Measurements from ENCODE around the gene EFNA2.

Gene EFNA2

GRCh38 chr19:1260749-1261537 is 24.7 kb upstream of the EFNA2 start:
- DNase-seq (ENCODE audit: low read depth in 2 of 2) = peak; percentile 94

DNA sequence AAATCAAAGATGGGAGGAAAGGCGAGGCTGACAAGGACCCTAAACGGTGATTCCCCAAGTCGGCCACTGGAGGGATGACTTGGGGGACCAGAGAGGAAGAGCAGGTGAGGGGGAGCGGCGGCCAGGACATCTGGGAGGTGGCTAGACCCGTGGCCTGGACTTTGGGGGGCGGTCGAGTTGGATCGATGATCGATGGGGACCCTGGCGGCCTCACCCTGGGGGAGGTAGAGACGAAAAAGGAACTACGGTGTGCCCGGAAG is 24.2 kb upstream of the EFNA2 start:
- no peak for DNase-seq (ENCODE audit: low read depth in 2 of 2)

GRCh38 chr19:1261798-1262622 is 23.7 kb upstream of the EFNA2 start:
- no peak for DNase-seq (ENCODE audit: low read depth in 2 of 2)

- DNase-seq (ENCODE audit: low read depth in 2 of 2) = no peak
Measured at GRCh38 chr19:1262623-1263123, 23.0 kb upstream of the EFNA2 start.

DNA sequence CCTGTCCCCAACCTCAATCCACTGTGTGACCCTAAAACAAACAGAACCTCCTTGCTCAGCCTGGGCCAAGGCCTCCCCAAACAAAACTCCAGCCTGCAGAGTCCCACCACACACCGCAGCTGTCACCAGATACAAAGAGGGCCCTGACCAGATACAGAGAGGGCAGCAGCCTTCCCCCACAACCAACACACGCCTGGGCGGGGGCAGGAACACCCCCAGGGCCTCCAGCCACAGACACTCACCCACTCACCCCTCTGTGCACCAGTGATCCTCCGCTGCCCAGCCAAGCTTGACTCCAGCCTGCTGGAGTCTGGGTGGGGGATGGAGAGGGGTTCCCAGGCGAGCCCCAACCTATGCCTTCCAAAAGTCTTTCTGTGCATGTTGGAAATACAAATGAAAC is 22.5 kb upstream of the EFNA2 start:
- DNase-seq (ENCODE audit: low read depth in 2 of 2) = no peak

DNA sequence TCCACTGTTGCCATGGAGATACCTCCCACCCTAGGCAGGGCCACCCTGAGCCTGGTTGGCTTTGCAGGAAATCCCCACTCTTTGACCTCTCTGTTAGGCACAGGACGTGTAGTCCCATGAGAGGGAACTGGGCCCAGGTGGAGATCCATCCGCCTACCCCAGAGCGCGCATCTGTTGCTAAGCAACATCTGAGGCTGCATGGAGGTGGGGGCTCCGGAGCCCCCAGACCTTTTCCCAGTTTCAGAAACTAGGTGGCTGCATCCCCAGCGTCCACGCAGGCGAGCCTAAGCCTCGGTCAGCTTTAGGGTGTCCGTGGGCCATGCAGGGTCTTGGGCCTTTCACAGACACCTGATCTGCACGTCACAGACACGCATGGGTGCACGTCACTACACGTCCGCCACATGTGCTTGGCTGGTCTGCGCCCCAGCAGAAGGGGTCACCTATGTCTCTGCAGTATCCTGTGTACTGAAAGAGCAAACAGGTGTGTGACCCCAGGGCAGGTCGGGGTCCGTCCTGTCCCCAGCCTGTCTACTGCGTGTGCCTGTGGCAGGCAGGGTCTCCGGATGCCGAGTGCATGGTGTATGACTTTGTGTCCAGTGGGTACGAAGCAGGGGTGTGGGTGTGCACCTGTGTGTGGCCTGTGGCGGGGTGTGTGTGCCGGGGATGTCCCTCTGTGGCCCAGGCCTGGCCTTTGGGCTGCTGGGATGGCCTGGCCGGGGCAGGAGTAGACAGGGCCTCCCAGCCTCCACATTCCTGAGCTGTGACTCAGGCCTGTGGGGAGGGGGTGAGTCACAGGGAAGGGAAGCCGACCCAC is 20.7 kb upstream of the EFNA2 start:
- DNase-seq (ENCODE audit: low read depth in 2 of 2) = no peak

- no peak for DNase-seq (ENCODE audit: low read depth in 2 of 2)
Measured at GRCh38 chr19:1265615-1266128, 20.0 kb upstream of the EFNA2 start.

DNA sequence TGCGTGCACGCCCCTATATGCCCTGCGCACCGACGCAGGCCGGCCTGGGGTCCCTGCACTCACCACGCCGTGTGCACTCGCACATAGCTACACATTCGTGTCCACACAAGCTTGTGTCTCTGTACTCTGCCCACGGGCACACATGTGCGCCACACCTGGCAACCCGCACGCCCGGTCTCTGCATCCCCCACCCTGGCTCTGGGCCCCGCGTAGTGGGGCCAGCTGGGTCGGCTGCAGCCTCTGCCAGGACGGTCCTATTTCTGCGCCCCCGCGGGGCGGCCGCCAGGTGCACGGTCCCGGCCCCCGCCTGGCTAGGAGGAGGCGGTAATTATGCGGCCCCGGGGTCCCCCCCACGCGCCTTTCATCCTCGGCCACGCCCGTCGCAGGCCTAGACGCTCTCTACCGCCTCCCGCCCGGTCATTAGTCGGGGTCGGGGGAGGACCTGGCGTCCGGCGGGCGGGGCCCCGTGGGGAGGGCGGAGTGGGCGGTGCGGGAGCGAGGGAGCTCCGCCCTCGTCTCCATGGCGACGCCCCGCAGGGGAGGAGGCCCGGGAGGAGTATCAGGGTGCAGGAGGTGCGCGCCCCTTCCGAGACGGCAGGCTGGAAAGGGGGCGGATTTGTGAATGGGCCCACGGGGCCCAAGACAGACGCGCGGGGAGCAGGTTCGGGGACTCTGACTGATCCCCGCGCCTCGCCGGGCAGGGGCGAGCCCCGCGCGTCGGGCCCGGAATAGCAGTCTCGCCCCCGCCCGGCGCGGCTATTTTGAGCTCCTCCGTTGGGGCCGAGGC is 19.4 kb upstream of the EFNA2 start:
- DNase-seq (ENCODE audit: low read depth in 2 of 2) = peak; percentile 80

GRCh38 chr19:1266916-1267476 is 18.7 kb upstream of the EFNA2 start:
- peak in 1 of 2 donors; percentile 55 for DNase-seq (ENCODE audit: low read depth in 2 of 2)

GRCh38 chr19:1267477-1268225 is 18.0 kb upstream of the EFNA2 start:
- no peak for DNase-seq (ENCODE audit: low read depth in 2 of 2)

DNA sequence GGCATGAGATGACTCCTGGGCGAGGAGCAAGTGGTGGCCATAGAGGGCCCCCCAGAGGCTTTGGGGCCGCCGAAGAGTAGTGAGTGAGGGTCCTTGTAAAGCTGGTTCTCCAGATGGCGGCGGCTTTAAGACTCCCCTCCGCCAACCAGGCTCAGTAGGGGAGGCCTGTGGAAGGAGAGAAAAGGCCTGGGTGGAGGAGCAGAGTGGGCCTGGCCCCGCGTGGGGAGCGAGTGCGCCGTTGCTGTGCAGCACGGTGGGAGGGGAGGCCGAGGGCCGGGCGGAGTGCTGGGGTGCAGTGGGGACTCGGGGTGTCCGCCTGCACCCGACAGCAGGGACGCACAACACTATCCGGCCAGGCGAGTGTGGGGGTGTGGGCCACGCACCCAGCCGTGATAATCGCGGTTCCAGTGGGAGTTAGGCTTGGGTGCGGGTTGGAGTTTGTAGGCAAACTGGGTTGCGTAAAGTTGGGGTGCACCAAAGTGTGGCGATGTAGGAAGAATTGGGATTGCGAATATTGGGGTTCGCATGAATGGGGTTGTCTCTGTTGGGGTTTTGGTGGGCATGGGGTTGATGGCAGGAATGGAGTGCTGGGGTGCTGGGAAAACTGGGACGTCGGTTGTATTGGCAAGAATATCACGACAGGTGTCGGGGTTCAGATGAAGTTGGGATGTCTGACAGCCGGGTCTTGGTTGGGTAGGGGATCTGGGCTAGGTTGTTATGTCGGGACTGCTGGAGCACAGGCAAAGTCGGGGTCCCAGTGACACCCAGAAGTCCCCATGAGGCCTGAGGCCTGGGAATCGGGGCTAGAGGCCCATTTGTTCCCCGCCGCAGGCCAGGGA is 17.2 kb upstream of the EFNA2 start:
- DNase-seq (ENCODE audit: low read depth in 2 of 2) = no peak

DNA sequence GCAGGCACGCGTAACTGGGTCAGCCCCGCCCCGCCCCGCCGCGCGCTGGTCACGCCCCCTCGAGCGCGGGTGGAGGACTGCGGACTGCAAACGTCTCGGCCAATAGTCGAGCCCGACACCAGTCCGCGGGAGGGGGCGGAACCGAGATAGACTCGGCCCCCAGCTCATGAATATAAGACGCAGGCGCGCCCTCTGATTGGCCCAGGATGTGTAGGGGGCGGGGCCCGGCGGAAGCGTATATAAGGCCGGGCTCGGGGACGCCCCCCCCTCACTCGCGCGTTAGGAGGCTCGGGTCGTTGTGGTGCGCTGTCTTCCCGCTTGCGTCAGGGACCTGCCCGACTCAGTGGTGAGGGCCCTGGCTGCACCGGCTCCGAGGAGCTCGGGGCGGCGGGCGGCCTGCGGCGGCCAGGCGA is 16.6 kb upstream of the EFNA2 start, which contains the start of gene CIRBP:
CIRBP (plus strand) TSS at position 268 of the 413 bp plus-strand sequence. CDS start 1,602 bp downstream, outside the sequence.
- DNase-seq (ENCODE audit: low read depth in 2 of 2) = peak; percentile 99

GRCh38 chr19:1269478-1270212 is 16.0 kb upstream of the EFNA2 start:
- DNase-seq (ENCODE audit: low read depth in 2 of 2) = peak; percentile 79 to 83

DNA sequence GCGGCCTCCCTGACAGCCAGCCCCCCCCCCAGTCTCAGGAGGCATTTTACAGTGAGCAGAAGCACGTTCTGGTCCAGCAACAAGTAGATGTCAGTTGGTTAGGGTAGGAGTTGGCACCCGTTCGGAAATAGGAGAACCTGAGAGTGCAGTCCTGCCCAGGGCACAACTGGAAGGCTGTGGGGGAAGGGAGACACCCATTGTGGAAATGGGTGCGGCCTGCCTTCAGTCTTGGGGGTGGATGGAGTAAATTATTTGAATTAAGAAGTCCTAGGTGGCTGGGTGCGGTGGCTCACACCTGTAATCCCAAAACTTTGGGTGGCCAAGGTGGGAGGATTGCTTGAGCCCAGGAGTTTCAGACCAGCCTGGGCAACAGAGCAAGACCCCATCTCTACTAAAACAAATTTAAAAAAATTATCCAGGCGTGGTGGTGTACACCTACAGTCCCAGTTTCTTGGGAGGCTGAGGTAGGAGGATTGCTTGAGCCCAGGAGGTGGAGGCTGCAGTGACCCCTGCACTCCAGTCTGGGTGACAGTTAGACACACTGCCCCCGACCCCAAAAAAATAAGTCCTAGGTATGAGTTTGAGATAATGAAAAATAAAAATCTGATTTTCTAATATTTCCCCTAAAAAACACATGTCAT is 15.3 kb upstream of the EFNA2 start:
- no peak for DNase-seq (ENCODE audit: low read depth in 2 of 2)

GRCh38 chr19:1270854-1271527 is 14.7 kb upstream of the EFNA2 start:
- DNase-seq (ENCODE audit: low read depth in 2 of 2) = no peak

GRCh38 chr19:1271528-1272422 is 13.9 kb upstream of the EFNA2 start:
- no peak for DNase-seq (ENCODE audit: low read depth in 2 of 2)

Data from stimulated activated CD4-positive, alpha-beta T cell treated with anti-CD3 and anti-CD28 coated beads, Interleukin-4, amount 100 ng/mL, for 48 hours (primary cell).